K562 (cell line): ENCODE data around the gene RNF215. TPM values are rescaled to one million over a fixed set of nuclear protein-coding genes. Genes with fewer than 3 reads are reported as not detected.

Source experiments
- CC2D1A ChIP-seq: fragments of 450-650 bp; IDR thresholded peaks from 2 replicates; pipeline ENCODE4 v1.6.1; 2017; ENCODE audit warnings: mild to moderate bottlenecking
- CCNT2 ChIP-seq: IDR thresholded peaks from 2 replicates; pipeline ENCODE4 v1.6.1; 2011; ENCODE audit warnings: borderline replicate concordance, low read depth, mild to moderate bottlenecking, moderate library complexity, mixed read lengths, low read length; ENCODE audit not compliant: insufficient read length; ENCODE audit errors: extremely low read depth
- COPS2 ChIP-seq: fragments of 450-650 bp; conservative IDR thresholded peaks from 2 replicates; pipeline ENCODE4 v1.6.1; 2016; ENCODE audit warnings: mild to moderate bottlenecking, moderate library complexity
- DPF2 ChIP-seq: fragments of 450-650 bp; IDR thresholded peaks from 2 replicates; pipeline ENCODE4 v1.6.1; 2016
- ETV6 ChIP-seq, 3 experiments: fragments of 150-350 bp in 1 of 3; sonication (generic) in 1 of 3; formaldehyde crosslinking in 1 of 3; IDR thresholded peaks; 2 replicates each; pipeline versions ENCODE4 v1.6.1 to v1.8.0; 2014 to 2022; ENCODE audit warnings: borderline replicate concordance in 2 of 3, low read depth in 2 of 3, antibody characterized with exemption in 1 of 3, low read length in 1 of 3, mild to moderate bottlenecking in 1 of 3, missing genetic modification reagents in 1 of 3
- LCOR ChIP-seq: sonication (generic); formaldehyde crosslinking; IDR thresholded peaks from 2 replicates; pipeline ENCODE4 v1.8.0; 2022; ENCODE audit warnings: mild to moderate bottlenecking, missing genetic modification reagents
- NCOR1 ChIP-seq: fragments of 450-650 bp; IDR thresholded peaks from 2 replicates; pipeline ENCODE4 v1.6.1; 2016; ENCODE audit warnings: mild to moderate bottlenecking, moderate library complexity
- POLR2A ChIP-seq: fragments of 450-650 bp; conservative IDR thresholded peaks from 2 replicates; pipeline ENCODE4 v1.6.1; 2016
- SMAD3 ChIP-seq: fragments of 450-650 bp; formaldehyde crosslinking; conservative IDR thresholded peaks from 2 replicates; pipeline ENCODE4 v1.4.0; 2020; ENCODE audit warnings: mild to moderate bottlenecking
- TFAM ChIP-seq: fragments of 250-450 bp; sonication (Bioruptor Pico); conservative IDR thresholded peaks from 2 replicates; pipeline ENCODE4 v1.5.0; 2021; ENCODE audit warnings: mild to moderate bottlenecking, moderate library complexity
- XRCC5 ChIP-seq: fragments of 200-400 bp; formaldehyde crosslinking; IDR thresholded peaks from 2 replicates; pipeline ENCODE4 v1.6.1; 2017; ENCODE audit warnings: low read depth, mild to moderate bottlenecking, low read length
- ZBTB17 ChIP-seq: fragments of 450-650 bp; formaldehyde crosslinking; IDR thresholded peaks from 2 replicates; pipeline ENCODE4 v1.4.0; 2020; ENCODE audit warnings: mild to moderate bottlenecking
- ZNF174 ChIP-seq: fragments of 250-450 bp; sonication (Bioruptor Pico); IDR thresholded peaks from 2 replicates; pipeline ENCODE4 v1.4.0; 2020; ENCODE audit warnings: mild to moderate bottlenecking
- ZNF431 ChIP-seq: sonication (generic); formaldehyde crosslinking; IDR thresholded peaks from 2 replicates; pipeline ENCODE4 v1.8.0; 2022; ENCODE audit warnings: mild to moderate bottlenecking, missing genetic modification reagents
- polyA plus RNA-seq, 8 experiments: library from polyadenylated mRNA; depleted of rRNA in 4 of 8; stranded (reverse) in 5 of 8; unstranded in 3 of 8; fragments of >200 nt; fragmentation: Nextera tagmentation in 2 of 8; fragmentation: Illumina TruSeq in 1 of 8; extraction: Ambion mirVana in 2 of 8; extraction: Trizol in 1 of 8; gene quantifications; 2 replicates each; pipeline versions ENCODE4 v1.2.1 to v1.2.3, GENCODE V29; 2011 to 2014; ENCODE audit warnings: inconsistent platforms in 1 of 8, missing spikeins in 1 of 8
- total RNA-seq, 7 experiments: library from RNA; depleted of rRNA in 6 of 7; stranded (reverse); fragments of >200 nt in 6 of 7; fragmentation: Illumina TruSeq in 2 of 7; extraction: Trizol in 2 of 7; gene quantifications; 2 replicates each; pipeline versions ENCODE4 v1.2.1 to v1.2.3, GENCODE V29; 2011 to 2021; ENCODE audit warnings: low replicate concordance in 1 of 7
- TF ChIP-seq, protein P1 (sequence below): fragments of 250-450 bp; sonication (Bioruptor Pico); IDR thresholded peaks from 2 replicates; pipeline ENCODE4 v1.4.0; 2020; ENCODE audit warnings: mild to moderate bottlenecking
- TF ChIP-seq, protein P2 (sequence below): fragments of 450-650 bp; IDR thresholded peaks from 2 replicates; pipeline ENCODE4 v1.6.1; 2016; ENCODE audit warnings: mild to moderate bottlenecking
- TF ChIP-seq, protein P3 (sequence below), 2 experiments: fragments of 150-350 bp in 1 of 2; IDR thresholded peaks; 2 replicates each; pipeline ENCODE4 v1.6.1; 2012 to 2016; ENCODE audit warnings: low read depth in 2 of 2, low read length in 2 of 2, mild to moderate bottlenecking in 1 of 2, moderate library complexity in 1 of 2

Gene RNF215
- total and polyA plus RNA-seq, 9 of the 15 experiments (the other 6 are each of a cell fraction or from before 2014, with no cell fraction given): 0.08 to 9.8 (median 2.7) TPM

DNA sequence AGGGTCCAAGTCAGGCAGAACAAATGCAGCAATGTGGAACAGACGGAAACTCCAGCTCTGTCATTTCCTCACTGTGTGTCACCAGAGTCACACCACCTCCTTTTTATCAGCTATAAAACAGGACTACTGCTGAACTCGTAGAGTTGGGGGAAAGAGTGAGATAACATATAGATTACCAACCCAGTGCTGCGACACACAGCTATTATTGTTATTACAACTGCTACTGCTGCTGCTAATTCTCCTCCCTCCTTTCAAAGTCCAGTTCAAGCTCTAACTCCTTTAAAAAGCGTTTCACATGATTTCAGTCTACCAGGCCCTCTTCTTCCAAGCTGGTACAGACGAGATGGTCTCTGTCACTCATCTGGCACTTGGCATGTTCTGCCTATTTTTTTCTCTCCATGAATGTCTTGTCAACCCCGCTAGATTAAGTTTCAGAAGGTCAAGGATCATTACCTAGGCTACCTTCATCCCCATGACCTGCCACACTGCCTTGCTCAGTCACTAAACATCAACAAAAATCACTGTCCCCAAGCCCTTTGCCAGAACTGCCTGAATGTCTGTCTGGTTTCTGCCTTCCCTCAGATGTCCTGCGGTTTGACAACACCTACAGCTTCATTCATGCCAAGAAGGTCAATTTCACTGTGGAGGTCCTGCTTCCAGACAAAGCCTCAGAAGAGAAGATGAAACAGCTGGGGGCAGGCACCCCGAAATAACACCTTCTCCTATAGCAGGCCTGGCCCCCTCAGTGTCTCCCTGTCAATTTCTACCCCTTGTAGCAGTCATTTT is 34.7 kb upstream of the RNF215 start (continued):
- TF ChIP-seq TFAM (CRISPR knock-in tag): no peak
- peak; percentile 46 for TF ChIP-seq POLR2A
- TF ChIP-seq CC2D1A: no peak
- TF ChIP-seq, protein P1, sequence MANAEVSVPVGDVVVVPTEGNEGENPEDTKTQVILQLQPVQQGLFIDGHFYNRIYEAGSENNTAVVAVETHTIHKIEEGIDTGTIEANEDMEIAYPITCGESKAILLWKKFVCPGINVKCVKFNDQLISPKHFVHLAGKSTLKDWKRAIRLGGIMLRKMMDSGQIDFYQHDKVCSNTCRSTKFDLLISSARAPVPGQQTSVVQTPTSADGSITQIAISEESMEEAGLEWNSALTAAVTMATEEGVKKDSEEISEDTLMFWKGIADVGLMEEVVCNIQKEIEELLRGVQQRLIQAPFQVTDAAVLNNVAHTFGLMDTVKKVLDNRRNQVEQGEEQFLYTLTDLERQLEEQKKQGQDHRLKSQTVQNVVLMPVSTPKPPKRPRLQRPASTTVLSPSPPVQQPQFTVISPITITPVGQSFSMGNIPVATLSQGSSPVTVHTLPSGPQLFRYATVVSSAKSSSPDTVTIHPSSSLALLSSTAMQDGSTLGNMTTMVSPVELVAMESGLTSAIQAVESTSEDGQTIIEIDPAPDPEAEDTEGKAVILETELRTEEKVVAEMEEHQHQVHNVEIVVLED (CRISPR knock-in tag): no peak
- no peak for TF ChIP-seq COPS2
- no peak for TF ChIP-seq ETV6 (IDR thresholded peaks at IDR 0.05; ENCODE audit: borderline replicate concordance in 1 of 2, low read depth in 2 of 2, low read length in 1 of 2)
- no peak for TF ChIP-seq ETV6 (CRISPR knock-in tag; IDR thresholded peaks at IDR 0.05; ENCODE audit: borderline replicate concordance)
- TF ChIP-seq XRCC5: no peak
- TF ChIP-seq NCOR1: peak; percentile 79
- TF ChIP-seq LCOR (CRISPR knock-in tag): no peak
- peak; percentile 88 for TF ChIP-seq DPF2
- TF ChIP-seq, protein P2, sequence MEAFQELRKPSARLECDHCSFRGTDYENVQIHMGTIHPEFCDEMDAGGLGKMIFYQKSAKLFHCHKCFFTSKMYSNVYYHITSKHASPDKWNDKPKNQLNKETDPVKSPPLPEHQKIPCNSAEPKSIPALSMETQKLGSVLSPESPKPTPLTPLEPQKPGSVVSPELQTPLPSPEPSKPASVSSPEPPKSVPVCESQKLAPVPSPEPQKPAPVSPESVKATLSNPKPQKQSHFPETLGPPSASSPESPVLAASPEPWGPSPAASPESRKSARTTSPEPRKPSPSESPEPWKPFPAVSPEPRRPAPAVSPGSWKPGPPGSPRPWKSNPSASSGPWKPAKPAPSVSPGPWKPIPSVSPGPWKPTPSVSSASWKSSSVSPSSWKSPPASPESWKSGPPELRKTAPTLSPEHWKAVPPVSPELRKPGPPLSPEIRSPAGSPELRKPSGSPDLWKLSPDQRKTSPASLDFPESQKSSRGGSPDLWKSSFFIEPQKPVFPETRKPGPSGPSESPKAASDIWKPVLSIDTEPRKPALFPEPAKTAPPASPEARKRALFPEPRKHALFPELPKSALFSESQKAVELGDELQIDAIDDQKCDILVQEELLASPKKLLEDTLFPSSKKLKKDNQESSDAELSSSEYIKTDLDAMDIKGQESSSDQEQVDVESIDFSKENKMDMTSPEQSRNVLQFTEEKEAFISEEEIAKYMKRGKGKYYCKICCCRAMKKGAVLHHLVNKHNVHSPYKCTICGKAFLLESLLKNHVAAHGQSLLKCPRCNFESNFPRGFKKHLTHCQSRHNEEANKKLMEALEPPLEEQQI: no peak
- TF ChIP-seq, protein P3, sequence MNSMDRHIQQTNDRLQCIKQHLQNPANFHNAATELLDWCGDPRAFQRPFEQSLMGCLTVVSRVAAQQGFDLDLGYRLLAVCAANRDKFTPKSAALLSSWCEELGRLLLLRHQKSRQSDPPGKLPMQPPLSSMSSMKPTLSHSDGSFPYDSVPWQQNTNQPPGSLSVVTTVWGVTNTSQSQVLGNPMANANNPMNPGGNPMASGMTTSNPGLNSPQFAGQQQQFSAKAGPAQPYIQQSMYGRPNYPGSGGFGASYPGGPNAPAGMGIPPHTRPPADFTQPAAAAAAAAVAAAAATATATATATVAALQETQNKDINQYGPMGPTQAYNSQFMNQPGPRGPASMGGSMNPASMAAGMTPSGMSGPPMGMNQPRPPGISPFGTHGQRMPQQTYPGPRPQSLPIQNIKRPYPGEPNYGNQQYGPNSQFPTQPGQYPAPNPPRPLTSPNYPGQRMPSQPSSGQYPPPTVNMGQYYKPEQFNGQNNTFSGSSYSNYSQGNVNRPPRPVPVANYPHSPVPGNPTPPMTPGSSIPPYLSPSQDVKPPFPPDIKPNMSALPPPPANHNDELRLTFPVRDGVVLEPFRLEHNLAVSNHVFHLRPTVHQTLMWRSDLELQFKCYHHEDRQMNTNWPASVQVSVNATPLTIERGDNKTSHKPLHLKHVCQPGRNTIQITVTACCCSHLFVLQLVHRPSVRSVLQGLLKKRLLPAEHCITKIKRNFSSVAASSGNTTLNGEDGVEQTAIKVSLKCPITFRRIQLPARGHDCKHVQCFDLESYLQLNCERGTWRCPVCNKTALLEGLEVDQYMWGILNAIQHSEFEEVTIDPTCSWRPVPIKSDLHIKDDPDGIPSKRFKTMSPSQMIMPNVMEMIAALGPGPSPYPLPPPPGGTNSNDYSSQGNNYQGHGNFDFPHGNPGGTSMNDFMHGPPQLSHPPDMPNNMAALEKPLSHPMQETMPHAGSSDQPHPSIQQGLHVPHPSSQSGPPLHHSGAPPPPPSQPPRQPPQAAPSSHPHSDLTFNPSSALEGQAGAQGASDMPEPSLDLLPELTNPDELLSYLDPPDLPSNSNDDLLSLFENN (IDR thresholded peaks at IDR 0.05; ENCODE audit: low read depth in 2 of 2, low read length in 2 of 2): 0 out of 4 replicates have a peak, but pooled peaks of 1 of the 2 experiments have one; percentile 20
- no peak for TF ChIP-seq ZNF431
- no peak for TF ChIP-seq ZBTB17
- peak; percentile 88 for TF ChIP-seq CCNT2
- TF ChIP-seq SMAD3 (CRISPR knock-in tag): no peak
- TF ChIP-seq ZNF174 (CRISPR knock-in tag): no peak
